SK-N-MC (cell line): Measurements from ENCODE around the gene POC1A.

Experiments used
- FOXP2 ChIP-seq: optimal IDR thresholded peaks from 2 replicates; pipeline ENCODE3; 2011; ENCODE audit warnings: mild to moderate bottlenecking, moderate library complexity; ENCODE audit not compliant: insufficient read depth; ENCODE audit errors: extremely low read length, control extremely low read depth
- POLR2AphosphoS5 ChIP-seq: IDR thresholded peaks from 2 replicates; pipeline ENCODE4 v1.6.1; 2012; ENCODE audit warnings: mild to moderate bottlenecking, low read depth, low read length, borderline replicate concordance

DNA sequence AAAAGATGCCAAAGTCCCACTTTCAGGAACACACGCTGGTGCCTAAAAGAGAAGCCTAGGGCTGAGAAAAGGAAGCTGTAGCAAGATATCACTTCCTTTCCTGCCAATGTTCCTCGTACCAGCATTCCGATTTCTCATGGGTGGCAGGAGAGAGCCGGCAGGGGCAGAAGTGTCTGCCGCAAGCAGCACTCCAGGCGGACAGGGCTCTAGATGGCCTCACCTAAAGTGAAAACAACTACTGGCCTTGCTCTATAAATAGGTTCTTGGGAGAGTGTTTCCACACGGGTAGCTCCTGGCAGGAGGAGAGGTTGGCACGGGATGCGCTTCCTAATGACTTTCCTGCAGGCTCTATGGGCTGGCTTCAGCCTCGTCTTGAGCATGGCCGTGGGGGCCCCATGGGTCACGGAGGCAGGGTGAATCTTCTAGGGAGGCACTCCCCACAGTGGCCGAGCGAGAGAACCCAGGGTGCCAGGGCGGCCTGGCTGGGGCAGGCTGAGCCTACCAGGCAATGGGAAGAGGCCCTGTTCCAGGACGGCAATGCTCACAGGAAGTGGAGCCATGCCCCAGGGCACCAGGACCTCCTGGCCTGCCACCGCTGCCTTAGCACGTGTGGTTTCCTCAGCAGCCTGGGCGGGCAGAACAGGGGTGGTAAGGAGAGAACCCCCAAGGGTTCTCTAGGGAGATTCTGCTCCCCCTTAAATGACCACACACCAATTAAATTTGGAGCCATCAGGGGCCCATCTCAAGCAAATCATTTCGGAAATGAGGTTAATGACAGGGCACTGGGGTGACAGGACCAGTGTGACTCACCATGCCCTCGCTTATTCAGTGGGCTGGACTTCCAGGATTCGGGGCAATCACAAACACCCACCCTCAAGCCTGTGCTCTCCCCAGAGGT is 83.2 kb downstream of the POC1A start:
- TF ChIP-seq FOXP2 (no peak), POLR2AphosphoS5 (no peak)
